GM18951 (cell line): ENCODE results near the gene SRSF4.

Experiments
- POLR2A ChIP-seq: IDR thresholded peaks from 4 replicates; pipeline ENCODE4 v1.6.1; 2011; ENCODE audit warnings: mild to moderate bottlenecking; ENCODE audit not compliant: insufficient read length, insufficient read depth; ENCODE audit errors: extremely low read depth
- in situ Hi-C: fragments of 300-500 bp; cut with MboI; formaldehyde crosslinking; loops from one replicate; pipeline ENCODE4 v1.12.0; 2022; ENCODE audit warnings: low sequenced_read_pairs, mixed read lengths, inconsistent platforms; ENCODE audit not compliant: unreplicated experiment

SRSF4 gene

GRCh38 chr1:29211086-29212030 lies 29.7 kb upstream of the SRSF4 start:
- in situ Hi-C loops = no loop called here
- no peak for TF ChIP-seq POLR2A

- in situ Hi-C loops = no loop called here
- TF ChIP-seq POLR2A = no peak
Observed at GRCh38 chr1:29210278-29211085, 28.8 kb upstream of the SRSF4 start.

GRCh38 chr1:29209173-29209572 lies 27.5 kb upstream of the SRSF4 start:
- in situ Hi-C loops = no loop called here
- no peak for TF ChIP-seq POLR2A

- in situ Hi-C loops = no loop called here
- TF ChIP-seq POLR2A = no peak
Observed at GRCh38 chr1:29208442-29208841, 26.7 kb upstream of the SRSF4 start.

GRCh38 chr1:29202584-29203340 lies 21.1 kb upstream of the SRSF4 start:
- in situ Hi-C loops = no loop called here
- TF ChIP-seq POLR2A = no peak

GRCh38 chr1:29202053-29202452 lies 20.4 kb upstream of the SRSF4 start:
- TF ChIP-seq POLR2A = no peak
- in situ Hi-C loops = no loop called here

GRCh38 chr1:29201595-29202051 lies 19.9 kb upstream of the SRSF4 start:
- TF ChIP-seq POLR2A = no peak
- in situ Hi-C loops = no loop called here

- in situ Hi-C loops = no loop called here
Observed at GRCh38 chr1:29200906-29201594, 19.4 kb upstream of the SRSF4 start.

GRCh38 chr1:29197993-29198392 lies 16.3 kb upstream of the SRSF4 start:
- in situ Hi-C loops = loop anchor here (10.0 to 25.0 kb wide), 2 partner anchors 313 to 411 kb away; no protein-coding TSS in a partner anchor
- no peak for TF ChIP-seq POLR2A

More at GRCh38 chr1:29200906-29201594, 19.4 kb upstream of the SRSF4 start:
- no peak for TF ChIP-seq POLR2A

- no peak for TF ChIP-seq POLR2A
- in situ Hi-C loops = loop anchor here (10.0 to 25.0 kb wide), 2 partner anchors 313 to 410 kb away; no protein-coding TSS in a partner anchor
Observed at GRCh38 chr1:29197590-29197924, 15.9 kb upstream of the SRSF4 start.

GRCh38 chr1:29196863-29197589 lies 15.3 kb upstream of the SRSF4 start:
- in situ Hi-C loops = loop anchor here (10.0 to 25.0 kb wide), 2 partner anchors 312 to 410 kb away; no protein-coding TSS in a partner anchor
- no peak for TF ChIP-seq POLR2A

- TF ChIP-seq POLR2A = no peak
- in situ Hi-C loops = loop anchor here (10.0 to 25.0 kb wide), 2 partner anchors 311 to 409 kb away; no protein-coding TSS in a partner anchor
Observed at GRCh38 chr1:29195881-29196291, 14.2 kb upstream of the SRSF4 start.
